ENCODE data around the gene NANOS3. TPM values are rescaled to one million over a fixed set of nuclear protein-coding genes. Genes with fewer than 3 reads are reported as not detected.

Gene NANOS3
- total and polyA plus RNA-seq, 2 of the 13 experiments (the other 11 are each of a cell fraction or from before 2014, with no cell fraction given), result 0.21 TPM; not detected in 1

DNA sequence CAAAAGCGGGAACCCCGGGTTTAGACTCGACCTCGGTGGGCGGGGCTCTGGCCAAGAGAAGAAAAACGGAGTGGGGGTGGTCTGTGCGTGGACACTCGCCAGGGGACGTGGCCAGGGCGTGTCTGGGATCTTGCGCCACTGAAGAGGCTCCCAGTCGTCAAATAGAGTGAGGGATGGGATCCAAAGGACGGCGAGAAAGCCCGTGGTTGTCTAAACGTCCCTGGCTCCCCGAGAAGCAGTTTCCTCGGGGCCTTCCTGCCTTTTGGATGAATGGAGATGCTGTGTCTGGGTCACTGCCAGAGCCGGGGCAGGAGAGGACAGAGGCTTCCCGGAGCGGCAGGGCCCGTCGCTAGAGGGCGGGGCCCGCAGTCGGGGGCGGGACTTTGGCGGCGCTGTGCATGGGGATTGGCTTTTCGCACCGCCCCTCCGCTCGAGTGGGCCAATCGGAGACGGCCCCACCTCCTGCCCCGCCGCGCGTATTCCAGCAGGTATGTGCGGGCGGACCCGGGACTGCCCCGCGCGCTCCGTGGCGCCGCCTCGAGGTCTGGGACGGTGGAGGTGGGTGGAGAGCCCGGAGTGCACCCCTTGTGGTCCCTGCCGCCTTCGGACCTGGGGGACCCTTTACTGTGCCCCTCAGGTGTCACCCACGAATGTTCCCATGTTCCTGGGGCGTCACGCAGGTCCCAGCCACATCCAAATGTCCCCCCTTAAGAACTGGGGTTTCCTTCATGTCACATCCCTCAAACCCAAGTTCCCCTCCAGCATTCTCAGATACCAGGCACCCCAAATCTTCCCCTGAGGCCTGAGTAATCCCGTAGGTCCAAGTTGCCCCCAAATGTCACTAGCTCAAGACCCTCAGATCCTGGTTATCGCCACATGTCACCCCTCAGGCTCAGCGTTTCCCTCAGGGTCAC lies 43.3 kb upstream of the NANOS3 start (continued):
- TF ChIP-seq, protein P1, sequence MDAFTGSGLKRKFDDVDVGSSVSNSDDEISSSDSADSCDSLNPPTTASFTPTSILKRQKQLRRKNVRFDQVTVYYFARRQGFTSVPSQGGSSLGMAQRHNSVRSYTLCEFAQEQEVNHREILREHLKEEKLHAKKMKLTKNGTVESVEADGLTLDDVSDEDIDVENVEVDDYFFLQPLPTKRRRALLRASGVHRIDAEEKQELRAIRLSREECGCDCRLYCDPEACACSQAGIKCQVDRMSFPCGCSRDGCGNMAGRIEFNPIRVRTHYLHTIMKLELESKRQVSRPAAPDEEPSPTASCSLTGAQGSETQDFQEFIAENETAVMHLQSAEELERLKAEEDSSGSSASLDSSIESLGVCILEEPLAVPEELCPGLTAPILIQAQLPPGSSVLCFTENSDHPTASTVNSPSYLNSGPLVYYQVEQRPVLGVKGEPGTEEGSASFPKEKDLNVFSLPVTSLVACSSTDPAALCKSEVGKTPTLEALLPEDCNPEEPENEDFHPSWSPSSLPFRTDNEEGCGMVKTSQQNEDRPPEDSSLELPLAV (CRISPR knock-in tag; conservative IDR thresholded peaks at IDR 0.05; ENCODE audit: low read depth), result no peak
- TF ChIP-seq SP4 (CRISPR knock-in tag; IDR thresholded peaks at IDR 0.05) (peak; percentile 93), SNAPC5 (CRISPR knock-in tag; IDR thresholded peaks at IDR 0.05; ENCODE audit: borderline replicate concordance) (no peak), DDIT3 (CRISPR knock-in tag; IDR thresholded peaks at IDR 0.05) (no peak), SETDB1 (CRISPR knock-in tag; IDR thresholded peaks at IDR 0.05; ENCODE audit: borderline replicate concordance) (no peak), HDAC6 (IDR thresholded peaks at IDR 0.05; ENCODE audit: low read depth, low read length) (no peak), ZFY (CRISPR knock-in tag; IDR thresholded peaks at IDR 0.05) (peak; percentile 66), AKAP8 (CRISPR knock-in tag; IDR thresholded peaks at IDR 0.05) (0 out of 2 replicates have a peak, but pooled peaks have one; percentile 73), GMEB1 (CRISPR knock-in tag; IDR thresholded peaks at IDR 0.05; ENCODE audit: borderline replicate concordance) (peak; percentile 66; the same call in 1 of the 2 replicates), MATR3 (CRISPR knock-in tag; IDR thresholded peaks at IDR 0.05) (no peak), RNF219 (CRISPR knock-in tag; IDR thresholded peaks at IDR 0.05) (no peak), ZMYM4 (CRISPR knock-in tag; IDR thresholded peaks at IDR 0.05) (peak; percentile 23; the same call in 1 of the 2 replicates), KDM3A (CRISPR knock-in tag; IDR thresholded peaks at IDR 0.05; ENCODE audit: low read depth) (peak; percentile 45; the same call in 1 of the 2 replicates), ZNF773 (CRISPR knock-in tag; IDR thresholded peaks at IDR 0.05; ENCODE audit: borderline replicate concordance) (0 out of 2 replicates have a peak, but pooled peaks have one; percentile 23), CREB1 (IDR thresholded peaks at IDR 0.05) (peak; percentile 59), CREB1 (CRISPR knock-in tag; IDR thresholded peaks at IDR 0.05) (no peak), MAZ (IDR thresholded peaks at IDR 0.05; ENCODE audit: borderline replicate concordance, low read depth, low read length) (no peak), MAZ (CRISPR knock-in tag; IDR thresholded peaks at IDR 0.05; ENCODE audit: low read depth) (no peak), ZNF234 (CRISPR knock-in tag; conservative IDR thresholded peaks at IDR 0.05) (no peak), HNF1B (CRISPR knock-in tag; IDR thresholded peaks at IDR 0.05) (peak; percentile 79), ZFP90 (CRISPR knock-in tag; IDR thresholded peaks at IDR 0.05; ENCODE audit: borderline replicate concordance) (peak; percentile 61; the same call in 1 of the 2 replicates)

Measured in HepG2 (cell line).